GM21825 (cell line): Measurements from ENCODE around the gene ATP6V1F.

Source experiments
- ATAC-seq: cut with Tn5 transposase; IDR thresholded peaks from one replicate; pipeline ENCODE4 v1.9.1; 2021; ENCODE audit warnings: mild to moderate bottlenecking, moderate library complexity; ENCODE audit not compliant: unreplicated experiment

The ATP6V1F gene

DNA sequence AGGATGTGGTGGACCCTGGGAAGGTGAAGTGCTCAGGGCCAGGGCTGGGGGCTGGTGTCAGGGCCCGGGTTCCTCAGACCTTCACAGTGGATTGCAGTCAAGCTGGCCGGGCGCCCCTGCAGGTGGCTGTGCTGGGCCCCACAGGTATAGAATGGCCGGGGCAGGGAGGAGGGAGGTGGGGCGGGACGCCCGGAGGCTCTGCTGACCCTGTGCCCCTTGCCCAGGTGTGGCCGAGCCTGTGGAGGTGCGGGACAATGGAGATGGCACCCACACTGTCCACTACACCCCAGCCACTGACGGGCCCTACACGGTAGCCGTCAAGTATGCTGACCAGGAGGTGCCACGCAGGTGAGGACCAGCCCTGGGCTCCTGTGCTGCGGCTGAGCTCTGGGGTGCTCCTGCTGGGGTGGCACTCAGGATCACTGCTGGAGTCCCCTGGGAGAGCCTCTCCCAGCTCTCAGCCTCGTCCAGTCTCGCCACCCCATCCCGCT, 14.9 kb upstream of the ATP6V1F start:
- no peak for ATAC-seq

GRCh38 chr7:128848289-128849155, 14.1 kb upstream of the ATP6V1F start:
- ATAC-seq, result no peak

DNA sequence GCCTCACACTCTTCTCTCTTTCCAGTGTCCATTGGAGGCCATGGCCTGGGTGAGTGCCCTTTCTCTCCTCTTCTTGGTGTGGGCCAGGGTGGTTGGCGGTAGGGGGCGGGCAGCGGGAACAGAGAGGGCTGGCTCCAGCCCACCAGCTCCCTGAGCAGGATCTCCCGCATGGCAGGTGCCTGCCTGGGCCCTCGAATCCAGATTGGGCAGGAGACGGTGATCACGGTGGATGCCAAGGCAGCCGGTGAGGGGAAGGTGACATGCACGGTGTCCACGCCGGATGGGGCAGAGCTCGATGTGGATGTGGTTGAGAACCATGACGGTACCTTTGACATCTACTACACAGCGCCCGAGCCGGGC, 13.5 kb upstream of the ATP6V1F start:
- ATAC-seq, result no peak

- no peak for ATAC-seq
Observed at GRCh38 chr7:128849804-128850490, 12.7 kb upstream of the ATP6V1F start.

DNA sequence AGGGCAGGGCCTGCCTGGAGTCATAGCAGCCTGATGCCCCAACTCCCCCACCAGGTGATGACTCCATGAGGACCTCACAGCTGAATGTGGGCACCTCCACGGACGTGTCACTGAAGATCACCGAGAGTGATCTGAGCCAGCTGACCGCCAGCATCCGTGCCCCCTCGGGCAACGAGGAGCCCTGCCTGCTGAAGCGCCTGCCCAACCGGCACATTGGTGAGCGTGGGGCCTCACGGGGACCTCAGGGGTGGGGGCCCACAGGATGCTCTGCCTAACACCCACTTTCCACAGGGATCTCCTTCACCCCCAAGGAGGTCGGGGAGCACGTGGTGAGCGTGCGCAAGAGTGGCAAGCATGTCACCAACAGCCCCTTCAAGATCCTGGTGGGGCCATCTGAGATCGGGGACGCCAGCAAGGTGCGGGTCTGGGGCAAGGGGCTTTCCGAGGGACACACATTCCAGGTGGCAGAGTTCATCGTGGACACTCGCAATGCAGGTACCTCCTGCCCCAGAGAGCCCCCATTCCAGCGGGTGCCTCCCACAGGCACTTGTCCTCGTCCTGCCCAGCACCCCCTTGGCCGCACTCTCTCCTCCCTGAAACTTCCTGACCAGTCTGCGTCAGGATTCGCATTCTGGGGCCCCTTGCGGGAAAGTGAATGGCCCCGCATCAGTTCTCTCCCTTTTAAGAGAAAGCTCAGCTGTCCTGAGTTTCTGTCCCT, 10.0 kb upstream of the ATP6V1F start:
- no peak for ATAC-seq

DNA sequence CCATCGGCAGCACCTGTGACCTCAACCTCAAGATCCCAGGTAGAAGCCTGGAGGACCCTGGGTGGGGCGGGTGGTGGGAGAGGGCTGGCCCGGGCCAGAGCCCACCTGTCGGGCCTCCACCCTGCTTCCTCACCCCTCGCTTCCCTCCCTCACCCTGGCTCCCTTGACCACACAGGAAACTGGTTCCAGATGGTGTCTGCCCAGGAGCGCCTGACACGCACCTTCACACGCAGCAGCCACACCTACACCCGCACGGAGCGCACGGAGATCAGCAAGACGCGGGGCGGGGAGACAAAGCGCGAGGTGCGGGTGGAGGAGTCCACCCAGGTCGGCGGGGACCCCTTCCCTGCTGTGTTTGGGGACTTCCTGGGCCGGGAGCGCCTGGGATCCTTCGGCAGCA, 8.9 kb upstream of the ATP6V1F start:
- ATAC-seq, result no peak

DNA sequence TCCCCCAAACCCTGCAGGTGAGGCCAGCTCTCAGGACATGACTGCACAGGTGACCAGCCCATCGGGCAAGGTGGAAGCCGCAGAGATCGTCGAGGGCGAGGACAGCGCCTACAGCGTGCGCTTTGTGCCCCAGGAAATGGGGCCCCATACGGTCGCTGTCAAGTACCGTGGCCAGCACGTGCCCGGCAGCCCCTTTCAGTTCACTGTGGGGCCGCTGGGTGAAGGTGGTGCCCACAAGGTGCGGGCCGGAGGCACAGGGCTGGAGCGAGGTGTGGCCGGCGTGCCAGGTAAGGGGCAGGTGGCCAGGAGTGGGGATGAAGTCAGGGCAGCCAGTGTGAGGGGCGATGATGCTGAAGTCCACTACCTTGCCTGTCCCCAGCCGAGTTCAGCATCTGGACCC, 8.3 kb upstream of the ATP6V1F start:
- no peak for ATAC-seq

DNA sequence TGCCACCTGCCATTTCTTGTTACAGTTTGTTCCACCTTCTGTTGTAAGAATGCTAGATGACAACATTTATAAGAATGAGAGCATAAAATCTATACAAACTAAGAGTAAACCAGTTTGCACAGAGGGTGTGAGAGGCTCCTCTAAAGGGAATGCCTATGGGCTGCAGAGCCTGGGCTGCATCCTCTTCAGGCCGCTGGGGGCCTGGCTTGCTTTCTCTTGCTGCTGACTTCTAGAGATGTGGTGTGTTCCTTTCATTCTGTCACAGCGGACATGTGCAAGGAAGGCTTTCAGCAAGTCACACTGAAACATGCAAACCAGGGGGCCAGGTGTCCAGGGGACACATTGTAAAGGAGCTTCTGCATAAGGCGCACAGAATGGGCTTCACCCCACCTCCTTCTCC, 7.1 kb upstream of the ATP6V1F start:
- ATAC-seq, result no peak

DNA sequence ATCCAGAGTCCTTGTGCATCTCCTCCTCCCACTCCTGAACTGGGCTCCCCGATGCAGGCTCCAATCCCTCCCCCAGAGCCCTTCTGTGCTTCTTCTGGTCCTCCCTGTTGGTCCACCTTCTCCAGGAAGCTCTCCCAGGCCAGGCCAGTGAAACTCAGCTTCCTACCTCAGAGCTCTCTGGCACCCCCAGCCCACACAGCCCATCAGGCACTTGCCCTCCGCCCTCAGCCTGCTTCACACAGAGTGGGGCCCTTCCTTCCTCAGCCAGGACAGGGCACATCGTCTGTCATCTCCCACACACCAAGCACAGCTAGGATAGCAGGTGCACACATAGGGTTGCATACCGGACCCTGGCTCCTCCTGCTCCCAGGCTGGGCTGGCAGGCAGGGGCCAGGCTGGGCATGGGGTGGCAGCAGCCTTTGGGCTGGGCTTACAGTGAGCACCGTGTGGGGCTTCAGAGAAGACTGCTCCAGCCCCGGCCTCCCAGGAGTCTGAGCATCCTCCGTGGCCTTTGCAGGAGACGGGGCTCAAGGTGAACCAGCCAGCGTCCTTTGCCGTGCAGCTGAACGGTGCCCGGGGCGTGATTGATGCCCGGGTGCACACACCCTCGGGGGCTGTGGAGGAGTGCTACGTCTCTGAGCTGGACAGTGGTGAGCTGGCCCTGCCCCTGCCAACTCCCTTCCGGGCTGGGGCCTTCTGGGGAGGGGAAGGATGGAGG, 6.5 kb upstream of the ATP6V1F start:
- ATAC-seq, result no peak

- ATAC-seq, result no peak
Observed at GRCh38 chr7:128858380-128859231, 4.0 kb upstream of the ATP6V1F start.

GRCh38 chr7:128859232-128860157, 3.2 kb upstream of the ATP6V1F start:
- ATAC-seq, result no peak

GRCh38 chr7:128860158-128861073, 2.2 kb upstream of the ATP6V1F start:
- ATAC-seq, result no peak

- no peak for ATAC-seq
Observed at GRCh38 chr7:128861957-128862570, 592 bp upstream of the ATP6V1F start.

DNA sequence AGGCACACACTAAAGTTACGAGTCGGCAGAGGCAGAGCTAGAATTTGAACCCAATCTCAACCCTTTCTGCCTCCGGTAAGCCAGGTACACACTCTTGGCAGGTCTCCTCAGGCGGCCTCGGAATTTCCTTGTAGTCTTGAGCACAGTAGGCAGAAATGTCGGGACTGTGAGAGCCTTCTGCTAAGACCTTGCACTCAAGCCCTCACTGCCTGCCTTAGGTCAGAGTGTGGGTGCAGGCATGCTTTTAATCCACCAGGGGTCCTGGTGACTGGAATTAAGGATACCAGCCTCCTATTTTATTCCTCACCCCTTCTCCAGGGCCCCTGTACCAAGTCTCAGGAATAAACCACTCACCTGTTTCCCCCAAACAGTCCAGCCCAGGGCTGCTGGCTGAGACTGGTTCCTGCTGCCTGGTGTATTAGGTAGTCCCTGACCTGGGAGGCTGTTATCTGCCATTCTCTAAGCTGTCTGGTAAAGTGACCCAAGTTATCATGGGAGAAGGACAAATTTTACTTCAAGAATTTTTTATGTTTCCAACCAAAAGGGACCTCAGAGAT, 855 bp downstream of the ATP6V1F start:
- peak; percentile 30 for ATAC-seq

GRCh38 chr7:128865303-128865702, 2.6 kb downstream of the ATP6V1F start:
- no peak for ATAC-seq

DNA sequence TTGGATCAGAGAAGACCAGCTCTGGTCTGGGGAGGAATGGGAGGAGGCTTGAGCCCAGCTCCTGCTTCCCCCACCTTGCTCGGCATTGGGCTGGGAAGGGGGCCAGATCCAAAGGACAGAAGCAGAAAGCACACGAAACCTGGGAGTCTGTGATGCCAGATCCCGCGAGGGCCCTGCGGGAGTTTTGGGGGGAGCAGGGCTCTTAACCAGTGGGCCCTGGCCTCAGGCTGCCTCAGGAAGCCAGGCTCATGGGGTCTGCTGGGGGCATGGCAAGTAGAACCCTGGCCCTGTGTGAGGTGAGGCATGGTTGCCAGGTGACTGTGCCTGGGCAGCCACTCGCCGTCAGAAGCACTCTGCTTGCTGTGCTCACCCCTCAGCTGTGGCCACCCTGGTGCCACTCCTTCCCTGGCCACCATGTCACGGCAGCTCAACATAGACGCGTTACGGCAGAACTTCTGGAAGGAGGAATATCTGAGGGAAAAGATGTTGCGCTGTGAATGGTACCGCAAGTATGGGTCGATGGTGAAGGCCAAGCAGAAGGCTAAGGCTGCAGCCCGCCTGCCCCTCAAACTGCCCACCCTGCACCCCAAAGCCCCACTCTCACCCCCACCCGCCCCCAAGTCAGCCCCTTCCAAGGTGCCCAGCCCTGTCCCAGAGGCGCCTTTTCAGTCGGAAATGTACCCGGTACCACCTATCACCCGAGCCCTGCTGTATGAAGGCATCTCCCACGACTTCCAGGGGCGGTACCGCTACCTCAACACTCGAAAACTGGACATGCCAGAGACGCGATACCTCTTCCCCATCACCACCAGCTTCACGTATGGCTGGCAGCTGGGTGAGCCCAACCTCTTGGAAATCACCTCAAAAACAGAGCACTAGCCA, 3.6 kb downstream of the ATP6V1F start:
- no peak for ATAC-seq
